GM19372 (cell line): ENCODE results near the gene RPL19.

Experiments used
- ATAC-seq: cut with Tn5 transposase; IDR thresholded peaks from one replicate; pipeline ENCODE4 v1.9.1; 2021; ENCODE audit warnings: mild to moderate bottlenecking, low read depth, moderate library complexity; ENCODE audit not compliant: unreplicated experiment

RPL19 gene

GRCh38 chr17:39222866-39223834, 23.1 kb downstream of the RPL19 start:
- ATAC-seq = no peak

DNA sequence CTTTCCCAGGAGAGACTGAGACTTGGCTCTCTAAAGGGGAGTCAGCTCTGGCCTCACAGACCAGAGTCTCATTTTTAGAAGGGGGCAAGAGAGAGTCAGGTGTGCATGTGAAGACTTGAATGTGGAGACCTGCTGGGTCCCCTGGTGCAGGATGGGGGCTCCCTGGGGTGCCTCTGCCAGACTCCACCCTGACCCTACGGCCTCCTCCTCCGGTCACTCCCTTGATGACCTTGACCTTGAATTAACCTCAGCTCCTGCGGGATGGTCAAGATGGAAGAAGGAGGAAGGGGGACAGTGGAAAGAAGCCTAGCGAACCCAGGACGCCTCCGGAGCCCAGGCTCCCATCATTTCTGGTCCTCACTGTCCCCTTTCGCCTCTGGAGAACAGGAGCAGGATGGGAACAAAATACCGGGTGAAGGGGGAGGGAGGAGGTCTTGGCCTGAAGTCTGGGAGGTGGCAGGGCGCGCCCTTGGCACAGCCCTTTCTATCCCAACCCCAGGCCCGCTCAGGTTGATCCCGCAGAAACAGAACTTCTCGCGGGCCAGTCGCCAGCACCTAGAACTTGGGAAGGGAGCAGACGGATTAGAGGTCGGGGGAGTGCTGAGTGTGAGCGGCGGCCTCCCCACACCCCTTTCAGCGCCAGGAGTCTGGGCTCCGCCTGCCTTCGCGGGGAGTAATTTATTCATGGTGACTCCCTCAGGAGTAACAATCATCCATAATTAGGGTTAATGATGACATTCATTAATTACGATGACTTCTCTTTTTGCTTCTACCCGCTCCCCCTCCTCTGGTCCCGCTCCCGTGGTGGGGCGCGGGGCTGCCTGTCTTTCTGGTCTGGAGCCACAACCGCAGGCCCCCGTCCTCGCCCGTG, 24.1 kb downstream of the RPL19 start:
- ATAC-seq = no peak

DNA sequence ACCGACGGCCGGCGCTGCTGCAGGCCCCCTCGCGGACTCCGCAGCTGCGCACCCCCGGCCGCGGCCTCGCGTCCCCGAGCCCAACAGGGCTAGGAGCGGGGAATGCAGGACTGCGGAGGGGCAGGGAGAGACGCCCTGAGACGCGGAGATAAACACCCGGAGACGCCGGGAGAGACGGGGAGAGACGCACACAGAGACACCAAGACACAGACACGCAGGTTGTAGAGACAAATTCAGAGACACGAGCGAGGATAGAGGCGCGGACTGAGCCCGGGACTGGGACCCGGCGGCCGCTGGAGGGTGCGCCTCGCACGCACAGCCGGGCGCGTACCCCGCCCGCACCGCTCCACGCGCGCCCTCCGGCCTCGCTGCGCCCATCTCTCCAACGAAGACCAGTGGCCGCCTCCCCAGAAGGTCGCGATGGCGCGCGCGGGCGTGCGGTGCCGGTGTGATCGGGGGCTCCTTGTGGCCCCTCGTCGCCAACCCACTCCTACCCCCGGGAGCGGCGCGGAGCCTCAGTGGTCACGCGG, 24.8 kb downstream of the RPL19 start:
- ATAC-seq = no peak

GRCh38 chr17:39225308-39225958, 25.4 kb downstream of the RPL19 start, which contains the start of gene STAC2:
TSS of gene STAC2 (minus strand) at chr17:39225945. CDS start at chr17:39225502, 443 bp downstream.
- no peak for ATAC-seq

GRCh38 chr17:39225959-39226683, 26.0 kb downstream of the RPL19 start:
- no peak for ATAC-seq

DNA sequence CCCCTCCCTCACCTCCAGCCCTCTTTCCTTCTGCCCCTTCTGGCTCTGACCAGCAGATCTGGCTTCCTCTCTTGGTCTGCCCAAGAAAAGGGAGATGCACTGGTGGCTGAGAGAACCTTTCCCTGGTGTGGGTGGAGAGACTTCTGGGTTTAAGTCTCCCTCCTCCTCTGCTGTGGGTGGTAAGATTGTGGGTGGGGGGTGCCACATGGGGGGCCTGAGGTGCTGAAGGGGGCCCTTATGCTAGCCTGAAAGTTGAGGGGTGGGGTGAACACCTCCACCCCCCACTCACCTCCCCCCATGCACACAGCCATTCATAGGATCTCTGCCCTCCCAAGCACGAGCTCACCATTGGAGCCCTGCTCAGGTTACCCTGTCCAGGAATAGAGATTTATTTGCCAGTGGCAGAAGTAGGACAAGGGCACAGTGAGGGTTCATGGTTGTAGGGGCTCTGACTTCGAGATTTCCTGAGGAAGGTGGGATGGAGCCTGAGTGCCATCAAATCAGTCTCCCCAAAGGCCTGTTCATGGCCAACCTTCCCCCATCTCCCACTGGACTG, 27.4 kb downstream of the RPL19 start:
- no peak for ATAC-seq

DNA sequence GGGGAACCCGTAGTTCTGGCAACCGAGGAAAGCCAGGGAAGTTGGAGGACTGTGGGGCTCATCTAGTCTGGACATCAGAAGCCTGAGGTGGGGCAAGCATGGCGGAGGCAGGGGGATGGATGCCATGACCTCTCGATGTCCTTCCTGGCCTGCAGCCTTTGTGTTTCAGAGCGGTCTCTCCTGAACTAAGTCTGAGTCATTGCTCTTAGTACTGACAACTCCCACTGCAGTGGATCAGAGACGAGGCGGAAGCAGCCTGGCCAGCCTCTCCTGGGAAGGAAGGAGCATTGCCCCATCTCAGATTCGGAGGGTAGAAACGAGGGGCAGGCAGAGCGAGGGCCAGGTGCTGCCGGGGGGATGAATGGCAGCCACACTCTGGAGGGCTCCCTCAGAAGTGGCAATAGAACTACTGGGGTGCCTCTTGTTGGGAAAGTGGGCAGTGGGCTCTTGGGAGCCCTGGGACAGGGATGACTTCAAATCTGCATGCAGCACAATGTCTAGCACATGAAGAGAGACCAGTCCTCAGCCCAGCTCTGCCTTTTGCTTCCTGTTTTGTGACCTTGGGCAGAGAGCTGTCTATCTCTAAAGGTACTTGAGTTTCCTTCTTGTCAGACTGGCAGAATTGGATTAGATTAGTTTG, 29.3 kb downstream of the RPL19 start:
- no peak for ATAC-seq

- no peak for ATAC-seq
Measured at GRCh38 chr17:39230361-39230760, 30.3 kb downstream of the RPL19 start.

DNA sequence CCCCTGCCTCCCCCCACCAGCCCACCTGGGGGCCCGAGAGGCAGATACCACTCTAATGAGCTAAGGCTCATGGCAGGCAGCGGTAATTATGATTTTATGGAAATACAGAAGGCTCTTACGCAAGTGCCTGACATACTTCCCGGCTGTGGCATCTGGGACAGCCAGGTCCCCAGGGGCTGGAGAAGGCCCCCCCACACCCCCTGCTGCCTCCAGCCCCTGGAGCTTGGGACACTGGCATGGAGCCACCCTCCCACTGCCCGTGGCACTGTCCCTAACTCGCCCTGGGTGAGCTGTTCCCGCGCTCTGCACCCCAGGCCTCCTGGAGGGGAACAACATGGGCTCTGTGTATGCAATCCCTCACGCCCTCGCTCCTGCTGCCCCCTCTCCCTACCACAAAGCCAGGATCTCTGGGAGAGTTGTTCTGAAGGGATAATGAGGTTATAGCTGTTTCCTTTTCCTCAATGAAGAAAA, 31.0 kb downstream of the RPL19 start:
- no peak for ATAC-seq

- no peak for ATAC-seq
Measured at GRCh38 chr17:39231591-39232551, 31.8 kb downstream of the RPL19 start.

DNA sequence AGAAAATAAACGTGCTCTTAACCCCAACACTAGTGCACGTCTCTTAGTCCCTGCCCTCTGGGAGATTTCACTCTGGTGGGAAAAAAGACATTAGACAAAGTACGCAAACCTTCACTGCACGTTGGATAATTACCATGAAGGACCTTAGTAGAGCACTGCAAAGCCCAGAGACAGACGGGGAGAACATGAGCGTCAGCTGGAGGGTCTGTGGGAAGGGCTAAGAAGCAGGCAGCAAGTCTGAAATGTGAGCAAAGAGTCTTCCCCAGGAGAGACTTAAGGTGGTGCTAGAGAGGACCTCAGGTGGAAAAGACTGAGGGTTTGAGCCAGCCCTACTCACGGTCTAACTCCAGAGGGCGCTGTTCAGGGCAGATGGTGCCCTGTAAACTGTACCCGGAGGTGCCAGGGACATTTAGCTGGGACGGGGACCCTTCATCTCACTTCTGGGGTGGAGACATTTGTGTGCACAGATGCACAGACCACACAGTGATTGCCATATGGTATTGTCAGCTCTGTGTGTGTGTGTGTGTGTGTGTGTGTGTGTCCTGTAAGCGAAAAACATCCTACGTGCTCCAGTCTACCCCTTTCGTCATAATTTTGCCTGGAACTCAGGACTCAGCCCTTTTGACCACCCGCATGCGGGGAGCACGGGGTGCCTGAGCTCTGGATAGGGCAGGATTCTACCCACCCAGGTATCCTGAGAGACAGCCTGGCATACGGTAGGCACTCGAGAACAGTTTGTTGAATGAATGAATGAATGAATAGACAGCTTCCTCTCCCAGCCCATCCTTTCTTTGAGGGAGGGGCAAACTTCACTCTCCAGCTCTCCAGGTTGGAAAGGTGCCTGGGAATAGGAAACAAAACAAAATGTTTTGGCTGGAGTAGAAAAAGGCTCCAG, 35.7 kb downstream of the RPL19 start:
- ATAC-seq = no peak

DNA sequence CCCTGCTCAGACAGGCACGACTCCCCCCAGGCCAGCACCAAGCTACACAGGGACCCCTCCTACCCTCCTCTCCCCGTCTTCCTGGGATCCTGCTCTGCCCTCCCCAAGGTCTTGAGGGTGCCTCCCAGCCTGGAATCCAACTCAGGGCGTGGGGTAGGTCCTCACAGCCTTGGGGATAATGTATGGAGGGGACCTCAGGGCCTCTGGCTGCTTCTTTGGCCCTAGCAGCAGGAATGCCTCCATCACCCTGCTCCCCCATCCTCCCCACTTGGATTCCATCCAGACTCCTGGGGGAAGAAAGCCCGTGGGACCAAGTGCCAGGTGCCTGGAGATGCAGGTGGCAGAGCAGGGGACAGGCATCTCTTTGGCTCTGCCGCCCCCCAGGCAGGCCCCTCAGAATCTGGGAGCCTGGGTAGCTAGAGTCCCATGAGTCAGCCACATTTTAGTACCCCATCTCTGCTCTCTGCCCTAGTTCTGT, 36.4 kb downstream of the RPL19 start:
- no peak for ATAC-seq

- no peak for ATAC-seq
Measured at GRCh38 chr17:39236981-39237441, 36.9 kb downstream of the RPL19 start.

- ATAC-seq = no peak
Measured at GRCh38 chr17:39237586-39237985, 37.5 kb downstream of the RPL19 start.

GRCh38 chr17:39238311-39238972, 38.4 kb downstream of the RPL19 start:
- ATAC-seq = no peak
